ENCODE results near the gene LSAMP.
"Not testable (repeated sequence)": the region's sequence is repeated elsewhere in the genome, so short reads cannot be mapped to it uniquely, and the experiment has no call there.

The LSAMP gene

GRCh38 chr3:116233711-116234357 lies 211.5 kb downstream of the LSAMP start:
- FAIRE-seq = no peak

- no peak for FAIRE-seq
These were observed 214.8 kb downstream of the LSAMP start for GRCh38 chr3:116230431-116231020.

- no peak for FAIRE-seq
These were observed 219.0 kb downstream of the LSAMP start for GRCh38 chr3:116226266-116226665.

GRCh38 chr3:116216761-116217160 lies 228.5 kb downstream of the LSAMP start:
- FAIRE-seq = no peak

GRCh38 chr3:116211901-116212300 lies 233.4 kb downstream of the LSAMP start:
- no peak for FAIRE-seq

- FAIRE-seq = not testable (repeated sequence)
These were observed 236.5 kb downstream of the LSAMP start for GRCh38 chr3:116208830-116209229.

GRCh38 chr3:116200956-116201690 lies 244.2 kb downstream of the LSAMP start:
- no peak for FAIRE-seq

GRCh38 chr3:116199063-116199462 lies 246.2 kb downstream of the LSAMP start:
- FAIRE-seq = no peak

GRCh38 chr3:116198087-116198486 lies 247.2 kb downstream of the LSAMP start:
- no peak for FAIRE-seq

- no peak for FAIRE-seq
These were observed 252.8 kb downstream of the LSAMP start for GRCh38 chr3:116192464-116192863.

GRCh38 chr3:116191409-116191808 lies 253.9 kb downstream of the LSAMP start:
- FAIRE-seq = no peak

GRCh38 chr3:116190095-116190494 lies 255.2 kb downstream of the LSAMP start:
- no peak for FAIRE-seq

- no peak for FAIRE-seq
These were observed 257.0 kb downstream of the LSAMP start for GRCh38 chr3:116188231-116188785.

GRCh38 chr3:116186049-116186448 lies 259.2 kb downstream of the LSAMP start:
- no peak for FAIRE-seq

- no peak for FAIRE-seq
These were observed 264.1 kb downstream of the LSAMP start for GRCh38 chr3:116181159-116181558.

- FAIRE-seq = no peak
These were observed 266.2 kb downstream of the LSAMP start for GRCh38 chr3:116179091-116179490.

GRCh38 chr3:116176974-116177555 lies 268.2 kb downstream of the LSAMP start:
- no peak for FAIRE-seq

GRCh38 chr3:116166121-116166520 lies 279.2 kb downstream of the LSAMP start:
- FAIRE-seq = no peak

GRCh38 chr3:116165641-116166040 lies 279.6 kb downstream of the LSAMP start:
- no peak for FAIRE-seq

GRCh38 chr3:116165135-116165534 lies 280.2 kb downstream of the LSAMP start:
- no peak for FAIRE-seq

GRCh38 chr3:116164039-116164438 lies 281.2 kb downstream of the LSAMP start:
- FAIRE-seq = no peak

- no peak for FAIRE-seq
These were observed 283.4 kb downstream of the LSAMP start for GRCh38 chr3:116161575-116162525.
